Adrenal gland (tissue), 12 donors: ENCODE results near the gene LMNTD2. TPM values are rescaled to one million over a fixed set of nuclear protein-coding genes. Genes with fewer than 3 reads are reported as not detected.

ENCODE experiments used
- DNase-seq, 7 donors: peaks; one replicate each; pipeline ENCODE4 v3.0.0-alpha.2; 2019 to 2020
- H3K27ac ChIP-seq, 5 donors: fragments of 200-600 bp; sonication (generic) in 4 of 5; 1 replicate in 3 of 5; 2 replicates in 2 of 5; pipeline versions ENCODE4 v1.5.1 to v1.8.0; 2016 to 2020; ENCODE audit warnings: mild to moderate bottlenecking in 1 of 5
- H3K27me3 ChIP-seq: fragments of 200-600 bp; 2 replicates; pipeline ENCODE4 v1.8.0; 2021
- H3K36me3 ChIP-seq, 2 donors: fragments of 200-600 bp; replicated peaks in 1 of 2; 1 replicate in 1 of 2; 2 replicates in 1 of 2; pipeline versions ENCODE4 v1.5.1 to v1.8.0; 2018 to 2022
- H3K4me1 ChIP-seq, 2 donors: fragments of 200-600 bp; replicated peaks in 1 of 2; 1 replicate in 1 of 2; 2 replicates in 1 of 2; pipeline versions ENCODE4 v1.5.1 to v1.8.0; 2018 to 2021
- H3K4me3 ChIP-seq, 4 donors: fragments of 200-600 bp; sonication (generic) in 3 of 4; one replicate each; pipeline ENCODE4 v1.5.1; 2016 to 2018
- H3K9me3 ChIP-seq, 3 donors: fragments of 200-600 bp; sonication (generic) in 1 of 3; replicated peaks in 1 of 3; 1 replicate in 2 of 3; 2 replicates in 1 of 3; pipeline versions ENCODE4 v1.5.1 to v1.8.0; 2016 to 2021
- POLR2A ChIP-seq, 2 donors: fragments of 450-650 bp; IDR thresholded peaks; one replicate each; pipeline ENCODE4 v1.6.1; 2017; ENCODE audit warnings: antibody characterized with exemption in 2 of 2, mild to moderate bottlenecking in 2 of 2, moderate library complexity in 1 of 2
- WGBS, 4 donors: extraction: QIAGEN DNeasy Blood & Tissue Kit in 2 of 4; methylation state at CpG; one replicate each; pipeline versions ENCODE4 v1.1.5 to v1.1.7; 2013 to 2017; 5-methylcytosine and 5-hydroxymethylcytosine counted together
- intact Hi-C, 2 donors: fragments of 100-400 bp; cut with DNase I; formaldehyde crosslinking; loops; one replicate each; pipeline versions ENCODE4 v1.14.1 to v1.15.0; 2022 to 2023
- polyA plus RNA-seq, 3 donors: library from polyadenylated mRNA; stranded (reverse); fragments of 200-250 nt in 2 of 3; fragments of 350-450 nt in 1 of 3; fragmentation: Illumina TruSeq in 1 of 3; extraction: RNeasy Lipid Tissue Mini Kit (QIAGEN cat#74804) in 1 of 3; gene quantifications; one replicate each; pipeline ENCODE4 v1.2.3, GENCODE V29; 2013 to 2014
- total RNA-seq, 9 donors: library from RNA; depleted of rRNA in 4 of 9; stranded (reverse); fragments of >200 nt in 4 of 9; fragments of 120-200 nt in 1 of 9; fragmentation: NEBNext Ultra II Directional in 1 of 9; extraction: Animal tissue kit (Norgen Biotek cat#: 25700) in 1 of 9; gene quantifications; one replicate each; pipeline versions ENCODE4 v1.1.0 to v1.2.4, GENCODE V29; 2013 to 2023
- TF ChIP-seq, protein P1 (sequence below), 6 experiments: fragments of 450-650 bp in 4 of 6; fragments of 200-600 bp in 2 of 6; sonication (generic) in 1 of 6; IDR thresholded peaks; 1 replicate in 5 of 6; 2 replicates in 1 of 6; pipeline versions ENCODE4 v1.5.1 to v1.8.0; 2016 to 2021; ENCODE audit warnings: antibody characterized with exemption in 6 of 6, mild to moderate bottlenecking in 2 of 6, moderate library complexity in 1 of 6
- donor health status: healthy with polysubstance abuse.
- donor health status: Bipolar disorder and iron deficiency.
- donor health status: DM: yes; HTN: yes; CAD: no.
- donor health status: DM: no; HTN: no; CAD: no.
- donor health status: DM: no; HTN: no; CAD: no.
- donor health status: DM: yes; HTN: yes; CAD: no.

Gene LMNTD2
- total and polyA plus RNA-seq, 12 donors: 0.20 to 21.0 (median 6.1) TPM

DNA sequence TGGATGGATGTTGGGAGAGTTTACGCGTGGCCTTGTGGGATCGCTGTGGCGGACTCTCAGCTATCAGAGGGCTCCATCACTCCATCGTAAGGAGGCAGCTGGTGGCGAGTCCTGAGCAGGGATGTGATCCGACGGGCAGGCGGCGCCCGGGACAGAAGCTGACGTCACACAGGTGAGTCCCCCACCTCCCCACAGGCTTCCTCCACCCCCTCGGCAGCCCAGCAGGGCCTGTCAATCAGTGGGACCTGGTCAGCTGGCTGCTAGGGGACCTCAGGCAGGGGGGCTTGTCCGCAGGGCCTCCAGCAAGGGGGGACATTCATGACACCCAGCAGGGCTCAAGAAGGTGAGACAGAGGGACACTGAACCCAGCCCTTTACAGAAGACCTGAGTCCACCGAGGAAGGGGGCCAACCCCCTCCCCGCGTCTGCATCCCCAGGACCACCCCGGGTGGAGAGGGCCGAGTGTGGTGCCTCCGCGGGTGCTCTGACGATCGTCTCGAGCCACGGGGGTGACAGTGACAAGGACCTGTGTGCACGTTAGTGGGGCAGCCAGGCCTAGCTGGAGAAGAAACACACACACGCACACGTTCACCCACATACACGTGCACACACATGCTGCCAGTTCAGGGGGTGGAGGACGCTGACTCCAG is 32.2 kb downstream of the LMNTD2 start:
- intact Hi-C loops: no loop called here
- no peaks in the 10 kb centered on the region for H3K4me1 ChIP-seq
- peaks cover 0 to 23% of the 10 kb centered on the region in 2 donors for H3K36me3 ChIP-seq
- TF ChIP-seq POLR2A (IDR thresholded peaks at IDR 0.05): no peak
- TF ChIP-seq, protein P1, sequence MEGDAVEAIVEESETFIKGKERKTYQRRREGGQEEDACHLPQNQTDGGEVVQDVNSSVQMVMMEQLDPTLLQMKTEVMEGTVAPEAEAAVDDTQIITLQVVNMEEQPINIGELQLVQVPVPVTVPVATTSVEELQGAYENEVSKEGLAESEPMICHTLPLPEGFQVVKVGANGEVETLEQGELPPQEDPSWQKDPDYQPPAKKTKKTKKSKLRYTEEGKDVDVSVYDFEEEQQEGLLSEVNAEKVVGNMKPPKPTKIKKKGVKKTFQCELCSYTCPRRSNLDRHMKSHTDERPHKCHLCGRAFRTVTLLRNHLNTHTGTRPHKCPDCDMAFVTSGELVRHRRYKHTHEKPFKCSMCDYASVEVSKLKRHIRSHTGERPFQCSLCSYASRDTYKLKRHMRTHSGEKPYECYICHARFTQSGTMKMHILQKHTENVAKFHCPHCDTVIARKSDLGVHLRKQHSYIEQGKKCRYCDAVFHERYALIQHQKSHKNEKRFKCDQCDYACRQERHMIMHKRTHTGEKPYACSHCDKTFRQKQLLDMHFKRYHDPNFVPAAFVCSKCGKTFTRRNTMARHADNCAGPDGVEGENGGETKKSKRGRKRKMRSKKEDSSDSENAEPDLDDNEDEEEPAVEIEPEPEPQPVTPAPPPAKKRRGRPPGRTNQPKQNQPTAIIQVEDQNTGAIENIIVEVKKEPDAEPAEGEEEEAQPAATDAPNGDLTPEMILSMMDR (IDR thresholded peaks at IDR 0.05): no peak
- no peaks in the 10 kb centered on the region for H3K9me3 ChIP-seq
- 72 to 82% (median 81%) methylated on average over 12 to 30 of the region's 30 CpGs for WGBS, 4 donors
- no peak for DNase-seq
- no peak overlapping the region for H3K27ac ChIP-seq
- no peaks in the 10 kb centered on the region for H3K27me3 ChIP-seq
- no peak overlapping the region for H3K4me3 ChIP-seq

DNA sequence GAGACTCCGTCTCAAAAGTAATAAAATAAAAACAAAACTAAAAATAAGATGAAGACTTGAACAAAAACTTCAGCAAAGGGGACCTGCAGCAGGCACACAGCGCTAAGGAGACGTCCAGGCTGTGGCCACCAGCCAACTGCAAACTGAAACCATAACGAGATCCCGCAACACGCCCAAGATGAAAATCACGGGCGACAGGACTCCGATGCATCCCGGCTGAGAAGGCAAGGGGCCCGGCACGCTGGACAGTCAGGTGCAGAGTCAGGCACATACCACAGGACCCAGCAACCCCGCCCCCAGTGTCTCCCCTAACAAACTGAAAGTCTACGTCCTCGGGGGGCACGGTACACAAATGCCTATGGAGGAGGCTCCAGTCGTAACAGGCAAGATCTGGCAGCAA is 34.3 kb downstream of the LMNTD2 start:
- 64 to 85% (median 84%) methylated on average over 14 to 17 of the region's 17 CpGs for WGBS, 4 donors
- no peak for DNase-seq
- H3K36me3 ChIP-seq: peaks cover 0 to 2% of the 10 kb centered on the region in 2 donors
- H3K9me3 ChIP-seq: no peaks in the 10 kb centered on the region
- TF ChIP-seq, protein P1 (IDR thresholded peaks at IDR 0.05): no peak
- no peak for TF ChIP-seq POLR2A (IDR thresholded peaks at IDR 0.05)
- intact Hi-C loops: no loop called here
- no peak overlapping the region for H3K4me3 ChIP-seq
- H3K4me1 ChIP-seq: no peaks in the 10 kb centered on the region
- H3K27me3 ChIP-seq: no peaks in the 10 kb centered on the region
- H3K27ac ChIP-seq: no peak overlapping the region

DNA sequence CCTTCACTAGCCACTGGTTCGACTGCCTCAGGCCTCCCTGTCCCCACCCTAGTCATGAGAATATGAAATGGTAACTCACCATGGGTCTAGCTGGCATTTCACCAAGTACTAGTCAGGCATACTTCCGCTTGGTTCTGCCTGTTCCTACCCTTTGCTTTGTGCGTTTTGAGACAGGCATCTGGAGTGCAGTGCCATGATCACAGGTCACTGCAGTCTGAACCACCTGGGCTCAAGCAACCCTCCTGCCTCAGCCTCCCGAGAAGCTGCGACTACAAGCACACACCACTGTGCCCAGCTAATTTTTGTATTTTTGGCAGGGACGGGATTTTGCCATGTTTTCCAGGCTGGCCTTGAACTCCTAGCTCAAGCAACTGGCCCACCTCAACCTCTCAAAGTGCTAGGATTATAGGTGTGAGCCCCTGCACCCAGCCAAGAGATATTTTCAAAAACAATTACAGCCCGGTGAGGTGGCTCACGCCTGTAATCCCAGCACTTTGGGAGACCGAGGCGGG is 39.3 kb downstream of the LMNTD2 start:
- intact Hi-C loops: no loop called here
- peaks cover 0 to 3% of the 10 kb centered on the region in 2 donors for H3K4me1 ChIP-seq
- no peaks in the 10 kb centered on the region for H3K27me3 ChIP-seq
- H3K9me3 ChIP-seq: no peaks in the 10 kb centered on the region
- H3K4me3 ChIP-seq: no peak overlapping the region
- H3K36me3 ChIP-seq: no peaks in the 10 kb centered on the region
- WGBS, 4 donors: 81 to 93% (median 87%) methylated on average over 9 to 10 of the region's 10 CpGs
- no peak for TF ChIP-seq POLR2A (IDR thresholded peaks at IDR 0.05)
- TF ChIP-seq, protein P1 (IDR thresholded peaks at IDR 0.05): no peak
- no peak for DNase-seq
- no peak overlapping the region for H3K27ac ChIP-seq

DNA sequence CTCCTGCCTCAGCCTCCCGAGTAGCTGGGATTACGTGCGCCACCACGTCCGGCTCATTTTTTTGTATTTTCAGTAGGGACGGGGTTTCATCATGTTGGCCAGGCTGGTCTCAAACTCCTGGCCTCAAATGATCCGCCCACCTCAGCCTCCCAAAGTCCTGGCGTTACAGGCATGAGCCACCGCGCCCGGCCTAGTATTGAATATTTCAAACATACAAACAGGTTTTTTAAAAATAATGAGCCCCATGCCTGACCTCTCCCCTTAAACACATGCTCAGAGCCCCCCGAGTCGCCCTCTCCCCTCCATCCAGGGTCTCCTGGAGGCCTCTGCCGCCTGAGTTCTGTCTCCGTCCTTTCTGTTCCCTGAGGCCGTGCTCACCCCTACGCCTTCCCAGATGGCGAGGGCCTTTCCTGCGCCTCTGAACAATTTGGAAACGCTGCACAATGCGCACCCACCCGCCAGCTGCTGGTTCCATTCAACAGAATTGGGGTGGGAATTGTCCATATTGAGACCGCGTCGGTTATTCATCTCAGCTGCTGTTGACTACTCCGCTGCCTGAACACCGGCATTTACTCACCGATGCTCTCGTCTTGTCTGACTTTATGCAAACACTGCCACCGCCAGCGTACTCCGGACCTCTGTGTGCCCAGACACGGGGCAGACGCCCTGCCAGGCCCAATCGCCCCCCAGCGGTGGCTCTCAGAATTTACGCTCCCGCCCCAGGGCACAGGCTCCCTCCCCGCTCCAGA is 39.9 kb downstream of the LMNTD2 start:
- H3K27ac ChIP-seq: no peak overlapping the region
- WGBS, 4 donors: 92 to 97% (median 95%) methylated on average over 33 to 39 of the region's 39 CpGs
- no peaks in the 10 kb centered on the region for H3K27me3 ChIP-seq
- H3K36me3 ChIP-seq: no peaks in the 10 kb centered on the region
- no peaks in the 10 kb centered on the region for H3K9me3 ChIP-seq
- H3K4me1 ChIP-seq: peaks cover 0 to 3% of the 10 kb centered on the region in 2 donors
- no peak for DNase-seq
- intact Hi-C loops: no loop called here
- TF ChIP-seq, protein P1 (IDR thresholded peaks at IDR 0.05): peak in 1 of 6 experiments; percentile 9
- TF ChIP-seq POLR2A (IDR thresholded peaks at IDR 0.05): no peak
- H3K4me3 ChIP-seq: no peak overlapping the region
